HCT116 (cell line): ENCODE measurements around the gene PTPN21. TPM values are rescaled to one million over a fixed set of nuclear protein-coding genes. Genes with fewer than 3 reads are reported as not detected.
A peak's percentile ranks its signal among the peaks of the same experiment; 100 is the strongest.

Experiments
- ATAC-seq: fragments of 200-7000 bp; cut with Tn5 transposase; 2 replicates; pipeline ENCODE4 v1.9.1; 2020; ENCODE audit warnings: mild to moderate bottlenecking, moderate library complexity
- BruUV-seq: library from RNA; stranded (reverse); fragments of 400-500 nt; replicated peaks from 2 replicates; lab custom pipeline; 2021; lab: Mats Ljungman, UMichigan
- CTCF ChIA-PET: fragments of 300-600 bp; sonication (Branson Sonifier 250); formaldehyde crosslinking; loops from one replicate; lab custom pipeline; 2021; ENCODE audit warnings: antibody characterized with exemption; lab: Charles Lee
- POLR2A ChIA-PET: fragments of 300-600, 350-600 bp; sonication (Branson Sonifier 250); formaldehyde crosslinking; loops from one replicate; lab custom pipeline; 2021; ENCODE audit warnings: antibody characterized with exemption; lab: Charles Lee
- RAD21 ChIA-PET, 2 experiments: fragments of 300-600 bp; sonication (Branson Sonifier 250); formaldehyde crosslinking; loops; one replicate each; lab custom pipeline; 2023; ENCODE audit warnings: low total read pairs in 2 of 2; ENCODE audit not compliant: uncharacterized antibody in 2 of 2, unreplicated experiment in 2 of 2, low non-redundant PET in 1 of 2; lab: Charles Lee
- DNase-seq: peaks from one replicate; pipeline ENCODE4 v3.0.0-alpha.2; 2010; ENCODE audit warnings: low read depth, low spot score
- H2AFZ ChIP-seq: fragments of 200-600 bp; shearing (Covaris generic), sonication (generic); 2 replicates; pipeline ENCODE4 v1.6.1; 2017; ENCODE audit warnings: low read depth, mixed run types, mixed read lengths, antibody characterized with exemption, low read length; ENCODE audit not compliant: poor library complexity, severe bottlenecking
- H3K27ac ChIP-seq: 2 replicates; pipeline ENCODE4 v1.5.1; 2012; ENCODE audit warnings: low read depth, low read length
- H3K27me3 ChIP-seq: fragments of 200-600 bp; sonication (generic); 2 replicates; pipeline ENCODE4 v1.6.1; 2016; ENCODE audit warnings: mixed run types, low read length, mixed read lengths; ENCODE audit not compliant: insufficient read depth
- H3K36me3 ChIP-seq, 2 experiments: fragments of 200-500 bp in 1 of 2; fragments of 200-600 bp in 1 of 2; sonication (Bioruptor generic) in 1 of 2; sonication (generic) in 1 of 2; 2 replicates each; pipeline versions ENCODE4 v1.5.1 to v1.6.1; 2014 to 2016; ENCODE audit warnings: low read length in 2 of 2, inconsistent platforms in 1 of 2, mixed read lengths in 1 of 2, mixed run types in 1 of 2; ENCODE audit not compliant: insufficient read depth in 2 of 2, control insufficient read depth in 1 of 2
- H3K4me1 ChIP-seq, 2 experiments: fragments of 200-600 bp in 1 of 2; sonication (generic) in 1 of 2; 2 replicates each; pipeline versions ENCODE4 v1.5.1 to v1.6.1; 2012 to 2017; ENCODE audit warnings: low read length in 2 of 2, inconsistent platforms in 1 of 2, mild to moderate bottlenecking in 1 of 2, mixed read lengths in 1 of 2, mixed run types in 1 of 2, moderate library complexity in 1 of 2; ENCODE audit not compliant: insufficient read depth in 2 of 2, control insufficient read depth in 1 of 2
- H3K4me2 ChIP-seq: fragments of 200-600 bp; sonication (generic); 2 replicates; pipeline ENCODE4 v1.6.1; 2017; ENCODE audit warnings: mixed run types, low read length, mixed read lengths
- H3K4me3 ChIP-seq, 2 experiments: fragments of 200-600 bp in 1 of 2; sonication (generic) in 1 of 2; replicated peaks in 1 of 2; 2 replicates each; pipeline ENCODE4 v1.5.1; 2011 to 2016; ENCODE audit warnings: low read length in 2 of 2, control low read depth in 1 of 2, low read depth in 1 of 2, mild to moderate bottlenecking in 1 of 2, mixed read lengths in 1 of 2, mixed run types in 1 of 2
- H3K79me2 ChIP-seq: fragments of 200-600 bp; sonication (generic); 2 replicates; pipeline ENCODE4 v1.6.1; 2017; ENCODE audit warnings: mild to moderate bottlenecking, mixed run types, low read length, moderate library complexity, mixed read lengths; ENCODE audit not compliant: insufficient read depth
- H3K9ac ChIP-seq: fragments of 200-600 bp; sonication (generic); 2 replicates; pipeline ENCODE4 v1.6.1; 2016; ENCODE audit warnings: low read length, mixed read lengths
- H3K9me2 ChIP-seq: fragments of 200-600 bp; sonication (generic), shearing (Covaris generic); 2 replicates; pipeline ENCODE4 v1.6.1; 2017; ENCODE audit warnings: mixed run types, mild to moderate bottlenecking, moderate library complexity; ENCODE audit not compliant: insufficient read depth
- H3K9me3 ChIP-seq, 2 experiments: fragments of 200-500 bp in 1 of 2; fragments of 200-600 bp in 1 of 2; sonication (Bioruptor generic) in 1 of 2; sonication (generic) in 1 of 2; 2 replicates each; pipeline ENCODE4 v1.6.1; 2014 to 2017; ENCODE audit warnings: low read length in 2 of 2, mixed read lengths in 2 of 2, inconsistent platforms in 1 of 2, low read depth in 1 of 2, mild to moderate bottlenecking in 1 of 2, mixed run types in 1 of 2, moderate library complexity in 1 of 2; ENCODE audit not compliant: control insufficient read depth in 1 of 2, insufficient read depth in 1 of 2
- H4K20me1 ChIP-seq: fragments of 200-600 bp; sonication (generic), shearing (Covaris generic); 2 replicates; pipeline ENCODE4 v1.6.1; 2017; ENCODE audit warnings: mixed run types, mild to moderate bottlenecking, moderate library complexity; ENCODE audit not compliant: insufficient read depth
- CBX3 ChIP-seq: IDR thresholded peaks from 2 replicates; pipeline ENCODE4 v1.6.1; 2012; ENCODE audit warnings: low read depth
- EGR1 ChIP-seq: IDR thresholded peaks from 2 replicates; pipeline ENCODE4 v1.6.1; 2012; ENCODE audit warnings: low read depth
- ELF1 ChIP-seq: IDR thresholded peaks from 2 replicates; pipeline ENCODE4 v1.6.1; 2012; ENCODE audit warnings: low read depth, borderline replicate concordance
- EZH2 ChIP-seq: fragments of 200-600 bp; sonication (generic); IDR thresholded peaks from 2 replicates; pipeline ENCODE4 v1.6.1; 2017; ENCODE audit warnings: antibody characterized with exemption, mixed run types
- EZH2phosphoT487 ChIP-seq: fragments of 200-600 bp; IDR thresholded peaks from 2 replicates; pipeline ENCODE4 v1.6.1; 2018; ENCODE audit warnings: antibody characterized with exemption, borderline replicate concordance
- FOSL1 ChIP-seq: IDR thresholded peaks from 2 replicates; pipeline ENCODE4 v1.6.1; 2012; ENCODE audit warnings: low read depth
- JUND ChIP-seq: IDR thresholded peaks from 2 replicates; pipeline ENCODE4 v1.6.1; 2012
- POLR2A ChIP-seq: IDR thresholded peaks from 2 replicates; pipeline ENCODE4 v1.7.0; 2011; ENCODE audit warnings: borderline replicate concordance; ENCODE audit not compliant: insufficient read depth, insufficient read length; ENCODE audit errors: extremely low read depth
- POLR2AphosphoS5 ChIP-seq: IDR thresholded peaks from 2 replicates; pipeline ENCODE4 v1.6.1; 2011; ENCODE audit warnings: mild to moderate bottlenecking, low read depth, low read length, moderate library complexity
- RAD21 ChIP-seq: IDR thresholded peaks from 2 replicates; pipeline ENCODE4 v1.6.1; 2012; ENCODE audit warnings: low read depth, mild to moderate bottlenecking
- SIN3A ChIP-seq: IDR thresholded peaks from 2 replicates; pipeline ENCODE4 v1.6.1; 2012; ENCODE audit warnings: low read depth
- SP1 ChIP-seq: IDR thresholded peaks from 2 replicates; pipeline ENCODE4 v1.6.1; 2012; ENCODE audit warnings: low read depth
- SRF ChIP-seq: IDR thresholded peaks from 2 replicates; pipeline ENCODE4 v1.6.1; 2012; ENCODE audit warnings: low read depth
- YY1 ChIP-seq: IDR thresholded peaks from 2 replicates; pipeline ENCODE4 v1.6.1; 2011; ENCODE audit warnings: low read length, low read depth, moderate library complexity, mild to moderate bottlenecking; ENCODE audit not compliant: insufficient replicate concordance; ENCODE audit errors: extremely low read depth
- ZFX ChIP-seq: fragments of 450-650 bp; IDR thresholded peaks from 2 replicates; pipeline ENCODE4 v1.6.1; 2017
- intact Hi-C: fragments of 100-400 bp; cut with micrococcal nuclease; formaldehyde crosslinking; loops from 2 replicates; pipeline ENCODE4 v1.10.0; 2022
- total RNA-seq: library from RNA; stranded (reverse); gene quantifications from one replicate; pipeline ENCODE4 v1.2.1, GENCODE V29; 2021; ENCODE audit not compliant: unreplicated experiment
- TF ChIP-seq, protein P1 (sequence below): IDR thresholded peaks from 2 replicates; pipeline ENCODE4 v1.6.1; 2011; ENCODE audit warnings: mild to moderate bottlenecking, low read length, moderate library complexity; ENCODE audit not compliant: insufficient replicate concordance; ENCODE audit errors: extremely low read depth
- TF ChIP-seq, protein P2 (sequence below): IDR thresholded peaks from 2 replicates; pipeline ENCODE4 v1.6.1; 2012; ENCODE audit warnings: low read depth
- TF ChIP-seq, protein P3 (sequence below): IDR thresholded peaks from 2 replicates; pipeline ENCODE4 v1.6.1; 2012
- TF ChIP-seq, protein P4 (sequence below), 3 experiments: fragments of 200-600 bp in 1 of 3; sonication (generic) in 1 of 3; IDR thresholded peaks in 2 of 3; conservative IDR thresholded peaks in 1 of 3; 2 replicates each; pipeline ENCODE4 v1.5.1; 2012 to 2017; ENCODE audit warnings: low read depth in 2 of 3, low read length in 2 of 3, antibody characterized with exemption in 1 of 3, borderline replicate concordance in 1 of 3, control low read depth in 1 of 3, mild to moderate bottlenecking in 1 of 3, mixed read lengths in 1 of 3, mixed run types in 1 of 3, moderate library complexity in 1 of 3; ENCODE audit not compliant: insufficient read depth in 1 of 3
- TF ChIP-seq, protein P5 (sequence below): IDR thresholded peaks from 2 replicates; pipeline ENCODE4 v1.6.1; 2012

Gene PTPN21
- total RNA-seq, 1 experiment from 2014 or later: 7.6 TPM

DNA sequence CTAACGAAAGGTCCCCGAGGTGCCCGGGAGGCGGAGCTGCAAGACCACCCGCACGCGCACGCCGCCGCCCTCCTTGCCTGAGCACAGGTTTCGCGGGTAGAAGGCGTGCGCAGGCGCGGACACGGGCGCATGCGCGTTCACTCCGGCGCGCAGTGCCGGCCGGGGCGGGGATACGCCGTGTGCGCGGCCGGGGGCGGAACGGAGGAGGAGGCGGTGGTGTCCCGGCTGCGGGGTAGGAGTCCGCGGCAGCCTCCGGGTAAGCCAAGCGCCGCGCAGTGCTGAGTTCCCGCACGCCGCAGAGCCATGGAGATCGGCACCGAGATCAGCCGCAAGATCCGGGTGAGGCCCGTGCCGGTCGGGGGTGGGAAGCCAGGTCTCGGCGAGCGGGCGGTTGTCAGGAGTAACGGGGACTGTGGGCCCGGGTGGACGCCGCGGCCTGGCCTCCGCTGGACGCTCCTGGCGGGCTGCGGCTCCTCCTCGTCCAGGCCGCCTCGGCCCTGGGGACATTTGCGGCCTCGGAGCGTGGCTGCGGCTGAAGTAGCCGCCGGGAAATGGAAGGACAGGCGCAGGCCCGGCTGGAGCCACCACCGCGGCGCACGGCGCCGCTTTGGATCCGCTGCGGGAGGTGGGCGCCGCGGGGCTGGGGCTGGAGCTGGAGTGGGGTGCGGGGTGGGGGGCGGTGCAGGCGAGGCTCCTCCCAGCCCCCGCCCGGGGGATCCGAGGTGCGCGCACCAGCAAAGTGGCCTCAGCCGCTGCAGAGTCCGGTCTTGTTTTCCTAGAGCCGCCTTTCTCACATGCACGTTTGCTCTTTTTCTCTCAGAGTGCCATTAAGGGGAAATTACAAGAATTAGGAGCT lies 8.3 kb upstream of the PTPN21 start, which contains the start of gene ZC3H14:
Gene ZC3H14, plus strand, starts transcription at position 207 of the 856 bp plus-strand sequence. Its CDS starts 97 bp downstream, at position 304.
- ChIA-PET CTCF (no interaction called here), RAD21 (no interaction called here), POLR2A (no interaction called here)
- no peaks in the 10 kb centered on the region for H3K27me3 ChIP-seq
- H3K4me2 ChIP-seq: peak within 1 kb of the TSS; percentile 75
- no TSS peak for BruUV-seq
- H3K27ac ChIP-seq: peak within 1 kb of the TSS; percentile 95
- intact Hi-C loops: no loop called here
- DNase-seq (peak; percentile 68), ATAC-seq (peak; percentile 94)
- peaks cover 3 to 18% of the 10 kb centered on the region in 2 experiments; a peak in 1 of 4 replicates for H3K4me1 ChIP-seq
- H3K4me3 ChIP-seq: peak within 1 kb of the TSS; percentile 79 to 92
- H3K9me2 ChIP-seq: no peaks in the 10 kb centered on the region
- H3K9ac ChIP-seq: peak within 1 kb of the TSS; percentile 87
- H2AFZ ChIP-seq: no peak within 1 kb of the TSS
- H4K20me1 ChIP-seq: no peaks in the 10 kb centered on the region
- H3K79me2 ChIP-seq: peaks cover 49% of the 10 kb centered on the region
- H3K36me3 ChIP-seq: peaks cover 3 to 4% of the 10 kb centered on the region in 2 experiments; a peak in 3 of 4 replicates
- H3K9me3 ChIP-seq: no peaks in the 10 kb centered on the region
- TF ChIP-seq, protein P1, sequence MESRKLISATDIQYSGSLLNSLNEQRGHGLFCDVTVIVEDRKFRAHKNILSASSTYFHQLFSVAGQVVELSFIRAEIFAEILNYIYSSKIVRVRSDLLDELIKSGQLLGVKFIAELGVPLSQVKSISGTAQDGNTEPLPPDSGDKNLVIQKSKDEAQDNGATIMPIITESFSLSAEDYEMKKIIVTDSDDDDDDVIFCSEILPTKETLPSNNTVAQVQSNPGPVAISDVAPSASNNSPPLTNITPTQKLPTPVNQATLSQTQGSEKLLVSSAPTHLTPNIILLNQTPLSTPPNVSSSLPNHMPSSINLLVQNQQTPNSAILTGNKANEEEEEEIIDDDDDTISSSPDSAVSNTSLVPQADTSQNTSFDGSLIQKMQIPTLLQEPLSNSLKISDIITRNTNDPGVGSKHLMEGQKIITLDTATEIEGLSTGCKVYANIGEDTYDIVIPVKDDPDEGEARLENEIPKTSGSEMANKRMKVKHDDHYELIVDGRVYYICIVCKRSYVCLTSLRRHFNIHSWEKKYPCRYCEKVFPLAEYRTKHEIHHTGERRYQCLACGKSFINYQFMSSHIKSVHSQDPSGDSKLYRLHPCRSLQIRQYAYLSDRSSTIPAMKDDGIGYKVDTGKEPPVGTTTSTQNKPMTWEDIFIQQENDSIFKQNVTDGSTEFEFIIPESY: no peak
- TF ChIP-seq EZH2 (no peak), ELF1 (no peak), POLR2AphosphoS5 (peak; percentile 87), CBX3 (no peak), RAD21 (no peak), FOSL1 (no peak), SRF (no peak), EGR1 (peak; percentile 95), SP1 (no peak), POLR2A (peak; percentile 86), JUND (no peak), SIN3A (peak; percentile 69), ZFX (peak; percentile 99), YY1 (no peak), EZH2phosphoT487 (no peak)
- TF ChIP-seq, protein P2, sequence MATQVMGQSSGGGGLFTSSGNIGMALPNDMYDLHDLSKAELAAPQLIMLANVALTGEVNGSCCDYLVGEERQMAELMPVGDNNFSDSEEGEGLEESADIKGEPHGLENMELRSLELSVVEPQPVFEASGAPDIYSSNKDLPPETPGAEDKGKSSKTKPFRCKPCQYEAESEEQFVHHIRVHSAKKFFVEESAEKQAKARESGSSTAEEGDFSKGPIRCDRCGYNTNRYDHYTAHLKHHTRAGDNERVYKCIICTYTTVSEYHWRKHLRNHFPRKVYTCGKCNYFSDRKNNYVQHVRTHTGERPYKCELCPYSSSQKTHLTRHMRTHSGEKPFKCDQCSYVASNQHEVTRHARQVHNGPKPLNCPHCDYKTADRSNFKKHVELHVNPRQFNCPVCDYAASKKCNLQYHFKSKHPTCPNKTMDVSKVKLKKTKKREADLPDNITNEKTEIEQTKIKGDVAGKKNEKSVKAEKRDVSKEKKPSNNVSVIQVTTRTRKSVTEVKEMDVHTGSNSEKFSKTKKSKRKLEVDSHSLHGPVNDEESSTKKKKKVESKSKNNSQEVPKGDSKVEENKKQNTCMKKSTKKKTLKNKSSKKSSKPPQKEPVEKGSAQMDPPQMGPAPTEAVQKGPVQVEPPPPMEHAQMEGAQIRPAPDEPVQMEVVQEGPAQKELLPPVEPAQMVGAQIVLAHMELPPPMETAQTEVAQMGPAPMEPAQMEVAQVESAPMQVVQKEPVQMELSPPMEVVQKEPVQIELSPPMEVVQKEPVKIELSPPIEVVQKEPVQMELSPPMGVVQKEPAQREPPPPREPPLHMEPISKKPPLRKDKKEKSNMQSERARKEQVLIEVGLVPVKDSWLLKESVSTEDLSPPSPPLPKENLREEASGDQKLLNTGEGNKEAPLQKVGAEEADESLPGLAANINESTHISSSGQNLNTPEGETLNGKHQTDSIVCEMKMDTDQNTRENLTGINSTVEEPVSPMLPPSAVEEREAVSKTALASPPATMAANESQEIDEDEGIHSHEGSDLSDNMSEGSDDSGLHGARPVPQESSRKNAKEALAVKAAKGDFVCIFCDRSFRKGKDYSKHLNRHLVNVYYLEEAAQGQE: no peak
- TF ChIP-seq, protein P3, sequence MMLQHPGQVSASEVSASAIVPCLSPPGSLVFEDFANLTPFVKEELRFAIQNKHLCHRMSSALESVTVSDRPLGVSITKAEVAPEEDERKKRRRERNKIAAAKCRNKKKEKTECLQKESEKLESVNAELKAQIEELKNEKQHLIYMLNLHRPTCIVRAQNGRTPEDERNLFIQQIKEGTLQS: no peak
- TF ChIP-seq, protein P4, sequence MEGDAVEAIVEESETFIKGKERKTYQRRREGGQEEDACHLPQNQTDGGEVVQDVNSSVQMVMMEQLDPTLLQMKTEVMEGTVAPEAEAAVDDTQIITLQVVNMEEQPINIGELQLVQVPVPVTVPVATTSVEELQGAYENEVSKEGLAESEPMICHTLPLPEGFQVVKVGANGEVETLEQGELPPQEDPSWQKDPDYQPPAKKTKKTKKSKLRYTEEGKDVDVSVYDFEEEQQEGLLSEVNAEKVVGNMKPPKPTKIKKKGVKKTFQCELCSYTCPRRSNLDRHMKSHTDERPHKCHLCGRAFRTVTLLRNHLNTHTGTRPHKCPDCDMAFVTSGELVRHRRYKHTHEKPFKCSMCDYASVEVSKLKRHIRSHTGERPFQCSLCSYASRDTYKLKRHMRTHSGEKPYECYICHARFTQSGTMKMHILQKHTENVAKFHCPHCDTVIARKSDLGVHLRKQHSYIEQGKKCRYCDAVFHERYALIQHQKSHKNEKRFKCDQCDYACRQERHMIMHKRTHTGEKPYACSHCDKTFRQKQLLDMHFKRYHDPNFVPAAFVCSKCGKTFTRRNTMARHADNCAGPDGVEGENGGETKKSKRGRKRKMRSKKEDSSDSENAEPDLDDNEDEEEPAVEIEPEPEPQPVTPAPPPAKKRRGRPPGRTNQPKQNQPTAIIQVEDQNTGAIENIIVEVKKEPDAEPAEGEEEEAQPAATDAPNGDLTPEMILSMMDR (IDR thresholded peaks at IDR 0.05 in 2 of 3, conservative IDR thresholded peaks at IDR 0.05 in 1 of 3; ENCODE audit: borderline replicate concordance in 1 of 3, insufficient read depth in 1 of 3, low read depth in 2 of 3, low read length in 2 of 3): no peak
- TF ChIP-seq, protein P5, sequence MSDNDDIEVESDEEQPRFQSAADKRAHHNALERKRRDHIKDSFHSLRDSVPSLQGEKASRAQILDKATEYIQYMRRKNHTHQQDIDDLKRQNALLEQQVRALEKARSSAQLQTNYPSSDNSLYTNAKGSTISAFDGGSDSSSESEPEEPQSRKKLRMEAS: peak; percentile 78
